T-helper 22 cell (primary cell): ENCODE results near the gene NOSIP.

Source experiments
- DNase-seq: peaks from one replicate; pipeline ENCODE4 v3.0.0-alpha.2; 2020; ENCODE audit warnings: low read depth

Gene NOSIP

GRCh38 chr19:49546825-49547565 lies 33.4 kb downstream of the NOSIP start:
- no peak for DNase-seq

- no peak for DNase-seq
These were observed 36.2 kb downstream of the NOSIP start for GRCh38 chr19:49544154-49544553.

- DNase-seq, result no peak
These were observed 37.3 kb downstream of the NOSIP start for GRCh38 chr19:49543032-49543431.

- no peak for DNase-seq
These were observed 37.9 kb downstream of the NOSIP start for GRCh38 chr19:49542446-49542845.

GRCh38 chr19:49541914-49542313 lies 38.4 kb downstream of the NOSIP start:
- no peak for DNase-seq

- no peak for DNase-seq
These were observed 41.0 kb downstream of the NOSIP start for GRCh38 chr19:49539192-49539952.

GRCh38 chr19:49538643-49539042 lies 41.7 kb downstream of the NOSIP start:
- no peak for DNase-seq

- DNase-seq, result no peak
These were observed 43.4 kb downstream of the NOSIP start for GRCh38 chr19:49536921-49537462.

- DNase-seq, result no peak
These were observed 45.5 kb downstream of the NOSIP start for GRCh38 chr19:49534632-49535385.

- peak; percentile 70 for DNase-seq
These were observed 46.5 kb downstream of the NOSIP start for GRCh38 chr19:49533551-49534488.

- no peak for DNase-seq
These were observed 49.6 kb downstream of the NOSIP start for GRCh38 chr19:49530708-49531107.

GRCh38 chr19:49528211-49528771 lies 52.1 kb downstream of the NOSIP start:
- no peak for DNase-seq

GRCh38 chr19:49524812-49525455 lies 55.4 kb downstream of the NOSIP start:
- no peak for DNase-seq

- DNase-seq, result no peak
These were observed 59.5 kb downstream of the NOSIP start for GRCh38 chr19:49520705-49521319.

GRCh38 chr19:49518033-49518432 lies 62.3 kb downstream of the NOSIP start:
- DNase-seq, result no peak

GRCh38 chr19:49515767-49516166 lies 64.6 kb downstream of the NOSIP start:
- no peak for DNase-seq

GRCh38 chr19:49514151-49514550 lies 66.2 kb downstream of the NOSIP start:
- no peak for DNase-seq

- DNase-seq, result no peak
These were observed 66.6 kb downstream of the NOSIP start for GRCh38 chr19:49513746-49514118.

GRCh38 chr19:49512970-49513745 lies 67.2 kb downstream of the NOSIP start:
- DNase-seq, result no peak
